K562 (cell line): Measurements from ENCODE around the gene LUC7L3. TPM values are rescaled to one million over a fixed set of nuclear protein-coding genes. Genes with fewer than 3 reads are reported as not detected.

Experiments used
- CBX3 ChIP-seq, 2 experiments: IDR thresholded peaks; 1 replicate in 1 of 2; 2 replicates in 1 of 2; pipeline ENCODE4 v1.6.1; 2012; ENCODE audit warnings: inconsistent platforms in 2 of 2, low read length in 2 of 2, borderline replicate concordance in 1 of 2, control low read depth in 1 of 2
- DPF2 ChIP-seq: fragments of 450-650 bp; IDR thresholded peaks from 2 replicates; pipeline ENCODE4 v1.6.1; 2016
- FOSL1 ChIP-seq: fragments of 200-800 bp; sonication (Bioruptor generic); conservative IDR thresholded peaks from 2 replicates; pipeline ENCODE4 v1.6.1; 2016; ENCODE audit warnings: missing genetic modification characterization, missing compliant biosample characterization
- GTF2F1 ChIP-seq: IDR thresholded peaks from 2 replicates; pipeline ENCODE4 v1.6.1; 2011; ENCODE audit warnings: low read depth, low read length, improper control_type of control experiment
- HEY1 ChIP-seq: fragments of 250-450 bp; sonication (Bioruptor Pico); IDR thresholded peaks from 2 replicates; pipeline ENCODE4 v1.5.0; 2020; ENCODE audit warnings: mild to moderate bottlenecking, moderate library complexity, borderline replicate concordance
- HMG20B ChIP-seq: fragments of 250-450 bp; sonication (Bioruptor Pico); IDR thresholded peaks from 2 replicates; pipeline ENCODE4 v1.5.0; 2021; ENCODE audit warnings: mild to moderate bottlenecking
- MTA2 ChIP-seq: fragments of 450-650 bp; IDR thresholded peaks from 2 replicates; pipeline ENCODE4 v1.6.1; 2016; ENCODE audit warnings: low read depth
- SIRT6 ChIP-seq: IDR thresholded peaks from one replicate; pipeline ENCODE4 v1.6.1; 2012; ENCODE audit warnings: low read depth, mild to moderate bottlenecking, control low read depth, inconsistent platforms, low read length, moderate library complexity
- SMAD1 ChIP-seq: fragments of 150-350 bp; IDR thresholded peaks from 2 replicates; pipeline ENCODE4 v1.6.1; 2014; ENCODE audit warnings: low read length, low read depth; ENCODE audit not compliant: partially characterized antibody
- SMARCC2 ChIP-seq: fragments of 450-650 bp; IDR thresholded peaks from 2 replicates; pipeline ENCODE4 v1.6.1; 2017; ENCODE audit warnings: antibody characterized with exemption, moderate library complexity, mild to moderate bottlenecking, low read depth
- SMC3 ChIP-seq: conservative IDR thresholded peaks from 2 replicates; pipeline ENCODE4 v1.6.1; 2011; ENCODE audit warnings: low read depth, low read length, improper control_type of control experiment; ENCODE audit not compliant: insufficient read depth
- SRSF9 ChIP-seq: fragments of 200-400 bp; formaldehyde crosslinking; IDR thresholded peaks from 2 replicates; pipeline ENCODE4 v1.6.1; 2017; ENCODE audit warnings: low read depth, low read length, borderline replicate concordance
- TCF3 ChIP-seq: sonication (generic); formaldehyde crosslinking; IDR thresholded peaks from 2 replicates; pipeline ENCODE4 v1.4.0; 2020; ENCODE audit warnings: mild to moderate bottlenecking, missing genetic modification reagents
- THRAP3 ChIP-seq: fragments of 450-650 bp; IDR thresholded peaks from 2 replicates; pipeline ENCODE4 v1.6.1; 2016; ENCODE audit warnings: mild to moderate bottlenecking, inconsistent platforms, borderline replicate concordance
- THRB ChIP-seq: fragments of 450-650 bp; formaldehyde crosslinking; conservative IDR thresholded peaks from 2 replicates; pipeline ENCODE4 v1.4.0; 2022; ENCODE audit warnings: mild to moderate bottlenecking, missing genetic modification characterization
- ZBTB40 ChIP-seq, 2 experiments: fragments of 450-650 bp in 1 of 2; sonication (generic) in 1 of 2; formaldehyde crosslinking in 1 of 2; IDR thresholded peaks; 2 replicates each; pipeline versions ENCODE4 v1.7.1 to v1.9.0; 2016 to 2022; ENCODE audit warnings: inconsistent platforms in 1 of 2, mild to moderate bottlenecking in 1 of 2, missing genetic modification reagents in 1 of 2
- ZNF561 ChIP-seq: fragments of 450-650 bp; formaldehyde crosslinking; conservative IDR thresholded peaks from 2 replicates; pipeline ENCODE4 v1.4.0; 2020; ENCODE audit warnings: mild to moderate bottlenecking, moderate library complexity
- polyA plus RNA-seq, 8 experiments: library from polyadenylated mRNA; depleted of rRNA in 4 of 8; stranded (reverse) in 5 of 8; unstranded in 3 of 8; fragments of >200 nt; fragmentation: Nextera tagmentation in 2 of 8; fragmentation: Illumina TruSeq in 1 of 8; extraction: Ambion mirVana in 2 of 8; extraction: Trizol in 1 of 8; gene quantifications; 2 replicates each; pipeline versions ENCODE4 v1.2.1 to v1.2.3, GENCODE V29; 2011 to 2014; ENCODE audit warnings: inconsistent platforms in 1 of 8, missing spikeins in 1 of 8
- total RNA-seq, 7 experiments: library from RNA; depleted of rRNA in 6 of 7; stranded (reverse); fragments of >200 nt in 6 of 7; fragmentation: Illumina TruSeq in 2 of 7; extraction: Trizol in 2 of 7; gene quantifications; 2 replicates each; pipeline versions ENCODE4 v1.2.1 to v1.2.3, GENCODE V29; 2011 to 2021; ENCODE audit warnings: low replicate concordance in 1 of 7

Gene LUC7L3
- total and polyA plus RNA-seq, 9 of the 15 experiments (the other 6 are each of a cell fraction or from before 2014, with no cell fraction given): 80.8 to 284 (median 127) TPM

GRCh38 chr17:50708050-50709000 is 11.1 kb upstream of the LUC7L3 start (continued):
- TF ChIP-seq ZBTB40 (IDR thresholded peaks at IDR 0.05): peak; percentile 66
- TF ChIP-seq ZBTB40 (CRISPR knock-in tag; IDR thresholded peaks at IDR 0.05): no peak
- TF ChIP-seq SIRT6: no peak
- TF ChIP-seq MTA2: no peak
- no peak for TF ChIP-seq HMG20B (CRISPR knock-in tag)
- no peak for TF ChIP-seq THRB
- no peak for TF ChIP-seq ZNF561 (CRISPR knock-in tag)
- no peak for TF ChIP-seq SRSF9
- no peak for TF ChIP-seq GTF2F1
- TF ChIP-seq THRAP3: no peak
- 0 out of 2 replicates have a peak, but pooled peaks have one; percentile 24 for TF ChIP-seq HEY1 (CRISPR knock-in tag)
- TF ChIP-seq DPF2: peak; percentile 72; the same call in 1 of the 2 replicates
- TF ChIP-seq SMARCC2: no peak; the same call in 1 of the 2 replicates
- TF ChIP-seq FOSL1 (tag): peak; percentile 82
- TF ChIP-seq SMAD1: peak; percentile 1
- TF ChIP-seq SMC3: no peak
- 0 out of 2 replicates have a peak, but pooled peaks have one; percentile 46 for TF ChIP-seq TCF3 (CRISPR knock-in tag)
- 0 out of 3 replicates have a peak, but pooled peaks of 1 of the 2 experiments have one; percentile 24 for TF ChIP-seq CBX3 (IDR thresholded peaks at IDR 0.05; ENCODE audit: borderline replicate concordance in 1 of 2, low read length in 2 of 2)
